ENCODE data around the gene SPDYC.

SPDYC gene

DNA sequence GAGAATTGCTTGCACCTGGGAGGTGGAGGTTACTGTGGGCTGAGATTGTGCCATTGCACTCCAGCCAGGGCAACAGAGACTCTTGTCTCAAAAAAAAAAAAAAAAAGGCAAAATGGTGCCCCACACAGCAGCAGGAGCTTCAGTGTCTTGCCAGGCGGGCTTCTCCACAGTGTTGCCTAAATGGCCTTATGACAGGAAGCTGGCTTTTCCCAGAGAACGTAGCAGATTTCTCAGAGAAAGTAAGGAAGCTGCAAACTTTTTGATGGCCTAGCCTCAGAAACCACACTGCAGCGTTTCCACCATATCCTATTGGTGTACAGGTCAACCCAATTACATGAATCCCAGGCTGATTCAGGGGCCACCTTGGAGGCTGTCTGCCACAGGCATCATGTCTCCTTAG lies 12.7 kb upstream of the SPDYC start:
- TF ChIP-seq, protein P1, sequence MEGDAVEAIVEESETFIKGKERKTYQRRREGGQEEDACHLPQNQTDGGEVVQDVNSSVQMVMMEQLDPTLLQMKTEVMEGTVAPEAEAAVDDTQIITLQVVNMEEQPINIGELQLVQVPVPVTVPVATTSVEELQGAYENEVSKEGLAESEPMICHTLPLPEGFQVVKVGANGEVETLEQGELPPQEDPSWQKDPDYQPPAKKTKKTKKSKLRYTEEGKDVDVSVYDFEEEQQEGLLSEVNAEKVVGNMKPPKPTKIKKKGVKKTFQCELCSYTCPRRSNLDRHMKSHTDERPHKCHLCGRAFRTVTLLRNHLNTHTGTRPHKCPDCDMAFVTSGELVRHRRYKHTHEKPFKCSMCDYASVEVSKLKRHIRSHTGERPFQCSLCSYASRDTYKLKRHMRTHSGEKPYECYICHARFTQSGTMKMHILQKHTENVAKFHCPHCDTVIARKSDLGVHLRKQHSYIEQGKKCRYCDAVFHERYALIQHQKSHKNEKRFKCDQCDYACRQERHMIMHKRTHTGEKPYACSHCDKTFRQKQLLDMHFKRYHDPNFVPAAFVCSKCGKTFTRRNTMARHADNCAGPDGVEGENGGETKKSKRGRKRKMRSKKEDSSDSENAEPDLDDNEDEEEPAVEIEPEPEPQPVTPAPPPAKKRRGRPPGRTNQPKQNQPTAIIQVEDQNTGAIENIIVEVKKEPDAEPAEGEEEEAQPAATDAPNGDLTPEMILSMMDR (IDR thresholded peaks at IDR 0.05; ENCODE audit: low read depth, low read length), result no peak
- H3K4me3 ChIP-seq (replicated peaks in 1 of 2; ENCODE audit: low read depth in 2 of 2, low read length in 2 of 2), result no peak overlapping the region
- DNase-seq (ENCODE audit: low read depth in 2 of 2), result no peak

DNA sequence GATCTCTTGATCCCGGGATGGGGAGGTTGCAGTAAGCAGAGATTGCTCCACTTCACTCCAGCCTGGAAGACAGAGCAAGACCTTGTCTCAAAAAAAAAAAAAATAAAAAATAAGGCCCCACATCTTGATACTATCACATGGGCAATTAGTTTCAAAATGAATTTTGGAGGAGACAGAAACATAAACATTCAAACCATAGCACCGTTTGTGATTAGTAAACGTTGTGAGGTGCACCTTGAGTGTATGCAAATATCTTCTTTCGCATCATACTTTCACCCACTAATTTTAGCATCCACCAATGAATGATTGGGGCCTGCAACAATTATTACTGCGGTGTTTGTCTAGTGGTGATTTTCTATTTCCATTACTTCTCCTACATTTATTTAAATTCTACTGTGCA lies 11.0 kb upstream of the SPDYC start:
- DNase-seq (ENCODE audit: low read depth in 2 of 2), result no peak
- H3K4me3 ChIP-seq (replicated peaks in 1 of 2; ENCODE audit: low read depth in 2 of 2, low read length in 2 of 2), result no peak overlapping the region
- TF ChIP-seq, protein P1 (IDR thresholded peaks at IDR 0.05; ENCODE audit: low read depth, low read length), result no peak

DNA sequence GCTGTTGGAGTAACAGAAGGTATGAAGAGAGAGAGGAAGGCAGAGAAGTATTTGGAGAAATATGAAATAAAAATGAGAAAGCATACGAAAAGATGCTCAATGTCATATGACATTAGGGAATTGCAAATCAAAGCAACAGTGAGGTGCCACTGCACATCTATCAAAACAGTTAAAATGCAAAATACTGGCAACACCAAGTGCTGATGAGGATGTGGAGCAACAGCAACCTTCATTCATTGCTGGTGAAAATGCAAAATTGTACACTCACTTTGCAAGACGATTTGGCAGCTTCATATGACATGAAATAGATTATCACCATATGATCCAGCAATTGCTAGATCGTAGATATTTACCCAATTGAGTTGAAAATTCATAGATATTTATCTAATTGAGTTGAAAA lies 9.4 kb upstream of the SPDYC start:
- TF ChIP-seq, protein P1 (IDR thresholded peaks at IDR 0.05; ENCODE audit: low read depth, low read length), result no peak
- DNase-seq (ENCODE audit: low read depth in 2 of 2), result no peak
- H3K4me3 ChIP-seq (replicated peaks in 1 of 2; ENCODE audit: low read depth in 2 of 2, low read length in 2 of 2), result no peak overlapping the region

DNA sequence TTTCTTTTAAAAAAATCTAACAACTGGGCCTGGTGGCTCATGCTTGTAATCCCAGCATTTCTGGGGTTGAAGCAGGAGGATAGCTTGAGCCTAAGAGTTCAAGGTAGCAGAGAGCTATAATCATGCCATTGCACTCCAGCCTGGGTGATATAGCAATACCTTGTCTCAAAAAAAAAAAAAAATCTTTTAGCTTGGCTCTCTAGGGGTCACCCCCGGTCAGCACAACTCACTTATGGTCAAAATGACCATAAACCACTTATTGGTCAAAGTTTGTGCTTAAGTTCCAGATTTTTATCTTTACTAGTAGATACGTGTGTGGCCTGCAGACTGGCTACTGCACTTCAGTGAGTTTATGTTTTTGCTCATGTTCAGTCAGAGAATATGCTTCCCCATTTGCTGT lies 6.3 kb upstream of the SPDYC start:
- no peak overlapping the region for H3K4me3 ChIP-seq (replicated peaks in 1 of 2; ENCODE audit: low read depth in 2 of 2, low read length in 2 of 2)
- DNase-seq (ENCODE audit: low read depth in 2 of 2), result no peak
- TF ChIP-seq, protein P1 (IDR thresholded peaks at IDR 0.05; ENCODE audit: low read depth, low read length), result no peak

DNA sequence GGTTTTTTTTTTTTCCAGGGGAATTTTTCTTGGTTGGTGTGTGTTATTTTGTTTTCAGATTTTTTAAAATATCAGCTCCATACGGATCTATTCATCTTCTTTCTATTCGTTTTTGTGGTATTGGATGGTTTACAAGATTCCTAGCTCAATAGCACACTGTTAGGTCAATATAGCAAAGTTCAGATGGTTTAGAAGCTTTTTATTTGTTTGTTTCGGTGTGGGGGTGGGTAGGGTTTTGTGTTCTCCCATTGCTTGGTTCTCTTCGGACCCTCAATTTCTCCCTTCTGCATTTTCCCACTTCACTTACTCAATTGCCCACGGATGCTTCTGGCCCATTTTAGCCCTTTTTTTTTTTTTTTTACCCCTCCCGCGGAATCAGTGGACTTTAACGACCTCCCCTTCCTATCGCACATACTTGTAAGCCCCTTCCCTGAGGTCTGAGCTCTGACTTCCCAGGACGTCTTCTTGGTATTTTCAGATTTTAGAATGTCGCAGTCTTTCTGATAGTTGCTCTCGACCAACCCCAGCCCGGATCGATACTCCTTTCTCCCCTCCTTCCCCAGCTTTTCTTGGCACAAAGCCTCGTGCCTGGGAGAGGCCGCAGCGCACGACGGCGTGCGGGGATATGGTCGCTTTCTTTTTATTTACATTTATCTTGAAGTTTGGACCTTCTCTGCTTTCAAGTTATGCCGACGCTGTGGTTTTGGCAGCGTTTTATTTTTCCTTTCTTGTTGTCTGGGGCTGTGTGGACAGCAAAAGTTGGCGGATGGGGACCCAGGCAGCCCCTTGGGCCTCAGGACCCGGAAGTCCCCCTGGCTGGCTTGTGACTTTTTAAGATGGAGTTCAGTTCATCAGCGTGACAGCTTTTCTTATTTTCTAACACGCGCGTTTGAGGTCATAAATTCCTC lies 4.4 kb upstream of the SPDYC start:
- peak in 1 of 2 donors; percentile 9 for DNase-seq (ENCODE audit: low read depth in 2 of 2)
- H3K4me3 ChIP-seq (replicated peaks in 1 of 2; ENCODE audit: low read depth in 2 of 2, low read length in 2 of 2), result no peak overlapping the region
- TF ChIP-seq, protein P1 (IDR thresholded peaks at IDR 0.05; ENCODE audit: low read depth, low read length), result no peak

DNA sequence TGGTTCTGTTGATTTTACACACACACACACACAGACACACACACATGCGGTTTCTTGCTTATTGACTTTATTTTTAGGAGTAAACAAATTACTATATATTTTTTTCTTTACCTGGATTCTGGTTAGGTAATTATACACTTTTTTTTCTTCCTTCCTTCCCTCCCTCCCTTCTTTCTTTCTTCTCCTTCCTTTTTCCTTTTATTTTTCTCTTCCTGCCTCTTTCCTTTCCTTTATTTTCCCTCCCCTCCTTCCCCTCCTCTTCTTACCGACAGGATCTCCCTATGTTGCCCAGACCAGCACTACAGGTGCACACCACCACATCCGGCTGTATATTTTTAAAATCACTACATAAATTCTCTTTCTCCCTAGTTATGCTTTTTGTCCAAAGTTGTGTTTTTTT lies 3.1 kb upstream of the SPDYC start:
- TF ChIP-seq, protein P1 (IDR thresholded peaks at IDR 0.05; ENCODE audit: low read depth, low read length), result no peak
- DNase-seq (ENCODE audit: low read depth in 2 of 2), result no peak
- no peak overlapping the region for H3K4me3 ChIP-seq (replicated peaks in 1 of 2; ENCODE audit: low read depth in 2 of 2, low read length in 2 of 2)

Data from cardiac fibroblast (primary cell).